GM13977 (cell line): ENCODE data around the gene NAV1.
"Not testable (repeated sequence)": the region's sequence is repeated elsewhere in the genome, so short reads cannot be mapped to it uniquely, and the experiment has no call there.

Source experiments
- DNase-seq: peaks from one replicate; pipeline ENCODE4 v3.0.0; 2012; ENCODE audit warnings: low spot score
- in situ Hi-C: fragments of 300-500 bp; cut with MboI; formaldehyde crosslinking; loops from one replicate; pipeline ENCODE4 v1.12.0; 2022; ENCODE audit warnings: low sequenced_read_pairs, low pct_unique_long_range_greater_than_20kb, mixed read lengths, inconsistent platforms; ENCODE audit not compliant: unreplicated experiment
- TF ChIP-seq, protein P1 (sequence below): IDR thresholded peaks from 2 replicates; pipeline ENCODE4 v1.5.1; 2012; ENCODE audit warnings: mild to moderate bottlenecking, control low read depth; ENCODE audit not compliant: insufficient read depth; ENCODE audit errors: extremely low read depth, missing control alignments

NAV1 gene

GRCh38 chr1:201545851-201546492 is 7.0 kb downstream of the NAV1 start:
- TF ChIP-seq, protein P1, sequence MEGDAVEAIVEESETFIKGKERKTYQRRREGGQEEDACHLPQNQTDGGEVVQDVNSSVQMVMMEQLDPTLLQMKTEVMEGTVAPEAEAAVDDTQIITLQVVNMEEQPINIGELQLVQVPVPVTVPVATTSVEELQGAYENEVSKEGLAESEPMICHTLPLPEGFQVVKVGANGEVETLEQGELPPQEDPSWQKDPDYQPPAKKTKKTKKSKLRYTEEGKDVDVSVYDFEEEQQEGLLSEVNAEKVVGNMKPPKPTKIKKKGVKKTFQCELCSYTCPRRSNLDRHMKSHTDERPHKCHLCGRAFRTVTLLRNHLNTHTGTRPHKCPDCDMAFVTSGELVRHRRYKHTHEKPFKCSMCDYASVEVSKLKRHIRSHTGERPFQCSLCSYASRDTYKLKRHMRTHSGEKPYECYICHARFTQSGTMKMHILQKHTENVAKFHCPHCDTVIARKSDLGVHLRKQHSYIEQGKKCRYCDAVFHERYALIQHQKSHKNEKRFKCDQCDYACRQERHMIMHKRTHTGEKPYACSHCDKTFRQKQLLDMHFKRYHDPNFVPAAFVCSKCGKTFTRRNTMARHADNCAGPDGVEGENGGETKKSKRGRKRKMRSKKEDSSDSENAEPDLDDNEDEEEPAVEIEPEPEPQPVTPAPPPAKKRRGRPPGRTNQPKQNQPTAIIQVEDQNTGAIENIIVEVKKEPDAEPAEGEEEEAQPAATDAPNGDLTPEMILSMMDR: no peak
- DNase-seq: no peak
- in situ Hi-C loops: no loop called here

GRCh38 chr1:201549522-201549921 is 10.6 kb downstream of the NAV1 start:
- in situ Hi-C loops: not testable (repeated sequence)

DNA sequence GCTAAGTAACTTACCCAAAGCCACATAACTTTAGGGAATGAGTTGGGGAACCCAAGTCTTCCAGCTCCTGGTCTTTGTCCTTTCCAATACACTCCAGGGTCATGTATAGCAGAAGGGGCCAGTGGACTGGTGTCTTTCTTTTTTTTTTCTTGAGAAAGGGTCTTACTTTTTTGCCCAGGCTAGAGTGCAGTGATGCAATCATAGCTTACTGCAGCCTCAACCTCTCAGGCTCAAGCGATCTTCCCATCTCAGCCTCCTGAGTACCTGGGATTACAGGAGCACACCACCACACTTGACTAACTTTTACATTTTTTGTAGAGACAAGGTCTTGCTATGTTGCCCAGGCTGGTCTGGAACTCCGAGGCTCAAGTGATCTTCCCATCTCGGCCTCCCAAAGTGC is 12.2 kb downstream of the NAV1 start:
- no peak for DNase-seq
- TF ChIP-seq, protein P1: no peak
- in situ Hi-C loops: loop anchor here (10.0 kb wide), 1 partner anchor 154 kb away; no protein-coding TSS in a partner anchor

More at GRCh38 chr1:201549522-201549921, 10.6 kb downstream of the NAV1 start:
- not testable (repeated sequence) for DNase-seq

DNA sequence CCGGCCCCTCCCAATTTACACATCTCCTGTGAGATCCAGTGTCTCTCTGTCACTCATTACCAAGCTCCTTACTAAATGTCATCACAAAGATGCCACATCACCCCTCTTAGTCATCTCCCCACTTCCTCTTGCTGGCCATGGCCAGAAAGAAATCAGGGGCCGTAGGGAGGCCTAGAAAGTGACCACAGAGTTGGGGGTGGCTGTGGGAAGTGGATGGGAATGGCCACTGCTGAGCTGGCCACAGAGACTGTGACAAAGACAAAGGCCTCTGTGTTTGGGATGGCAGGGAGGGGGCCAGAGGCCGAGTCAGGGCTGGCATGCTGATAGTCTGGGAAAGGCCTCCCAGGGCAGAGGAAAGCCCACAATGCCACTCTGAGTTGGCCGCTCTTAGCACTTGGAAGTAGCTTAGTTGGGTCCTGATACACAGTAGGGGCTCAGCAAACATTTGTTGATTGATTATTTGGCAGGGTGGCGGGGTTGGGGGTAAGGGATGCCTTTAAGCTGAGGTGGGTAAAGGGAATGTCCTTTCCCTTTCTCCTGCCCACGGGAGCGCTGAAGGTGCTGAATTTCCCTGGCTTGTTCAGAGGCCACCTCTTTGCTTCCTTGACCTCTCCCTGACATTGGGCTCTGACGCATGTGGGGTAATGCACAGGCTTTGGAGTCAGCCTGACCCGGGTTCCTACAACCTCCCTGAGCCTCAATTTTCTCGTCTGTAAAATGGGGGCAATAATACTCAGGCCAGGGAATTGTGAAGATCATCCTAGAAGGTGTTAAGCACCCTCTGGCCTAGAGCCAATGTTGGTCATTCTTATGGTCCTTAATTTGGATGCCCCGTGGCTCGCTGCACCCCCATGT is 13.2 kb downstream of the NAV1 start:
- TF ChIP-seq, protein P1: no peak
- in situ Hi-C loops: loop anchor here (10.0 kb wide), 1 partner anchor 153 kb away; no protein-coding TSS in a partner anchor
- no peak for DNase-seq

GRCh38 chr1:201552941-201553351 is 14.0 kb downstream of the NAV1 start:
- TF ChIP-seq, protein P1: no peak
- no peak for DNase-seq
- in situ Hi-C loops: loop anchor here (10.0 kb wide), 1 partner anchor 152 kb away; no protein-coding TSS in a partner anchor

DNA sequence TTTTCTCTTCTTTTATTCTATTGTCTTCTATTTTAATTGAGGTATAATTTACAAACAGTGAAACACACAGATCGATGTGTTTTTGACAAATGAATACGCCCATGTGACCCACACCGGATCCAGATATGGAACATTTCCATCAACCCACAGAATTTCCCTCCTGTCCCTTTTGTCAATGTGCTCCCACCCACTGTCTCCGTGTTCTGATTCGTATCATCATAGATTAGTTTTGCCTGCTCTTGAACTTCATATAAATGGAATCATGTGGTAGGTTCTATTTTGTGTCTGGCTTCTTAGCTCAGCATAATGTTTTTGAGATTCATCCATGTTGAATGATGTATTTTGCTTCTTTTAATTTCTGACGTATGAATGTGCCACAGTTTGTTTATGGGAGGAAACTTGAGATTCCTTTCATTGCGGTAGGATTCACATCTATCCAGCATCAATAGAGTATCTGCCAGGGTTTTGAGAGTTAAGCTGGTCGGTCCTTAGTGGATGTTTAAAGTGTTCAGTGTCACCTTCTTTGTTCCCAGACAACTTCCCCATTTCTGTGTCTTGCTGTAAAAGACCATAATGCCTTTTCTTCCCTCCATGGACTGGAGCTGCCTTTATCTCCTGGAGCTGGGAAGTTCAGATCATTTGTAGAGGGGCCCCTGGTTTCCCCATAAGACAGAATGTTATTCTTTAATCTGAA is 14.7 kb downstream of the NAV1 start:
- TF ChIP-seq, protein P1: no peak
- in situ Hi-C loops: loop anchor here (10.0 kb wide), 1 partner anchor 151 kb away; no protein-coding TSS in a partner anchor

More for the DNA sequence above, 14.7 kb downstream of the NAV1 start:
- DNase-seq: no peak
